Fibroblast of peridontal ligament (primary cell): ENCODE results near the gene CYREN.
"Not testable (repeated sequence)": the region's sequence is repeated elsewhere in the genome, so short reads cannot be mapped to it uniquely, and the experiment has no call there.

Experiments
- DNase-seq: peaks from one replicate; pipeline ENCODE4 v3.0.0-alpha.2; 2010; ENCODE audit errors: extremely low read depth

The CYREN gene

GRCh38 chr7:135177028-135177696, 6.7 kb upstream of the CYREN start:
- no peak for DNase-seq

GRCh38 chr7:135175931-135176330, 5.4 kb upstream of the CYREN start:
- no peak for DNase-seq

- no peak for DNase-seq
Observed at GRCh38 chr7:135174941-135175340, 4.4 kb upstream of the CYREN start.

- DNase-seq = not testable (repeated sequence)
Observed at GRCh38 chr7:135173916-135174315, 3.4 kb upstream of the CYREN start.

GRCh38 chr7:135171581-135172291, 1.2 kb upstream of the CYREN start:
- peak; percentile 15 for DNase-seq

GRCh38 chr7:135170998-135171481, 533 bp upstream of the CYREN start:
- DNase-seq = not testable (repeated sequence)

GRCh38 chr7:135169964-135170273, 588 bp downstream of the CYREN start:
- DNase-seq = peak; percentile 30

GRCh38 chr7:135169141-135169963, 1.2 kb downstream of the CYREN start:
- DNase-seq = peak; percentile 25

- DNase-seq = no peak
Observed at GRCh38 chr7:135168489-135169140, 1.9 kb downstream of the CYREN start.

GRCh38 chr7:135168001-135168400, 2.5 kb downstream of the CYREN start:
- no peak for DNase-seq

- no peak for DNase-seq
Observed at GRCh38 chr7:135167365-135167917, 3.1 kb downstream of the CYREN start.

GRCh38 chr7:135166338-135166990, 4.0 kb downstream of the CYREN start:
- no peak for DNase-seq

GRCh38 chr7:135165862-135166261, 4.6 kb downstream of the CYREN start:
- no peak for DNase-seq

GRCh38 chr7:135164357-135165061, 6.0 kb downstream of the CYREN start:
- DNase-seq = peak; percentile 18

GRCh38 chr7:135162382-135163001, 8.0 kb downstream of the CYREN start:
- no peak for DNase-seq

- DNase-seq = no peak
Observed at GRCh38 chr7:135161669-135162068, 8.8 kb downstream of the CYREN start.

GRCh38 chr7:135160858-135161653, 9.5 kb downstream of the CYREN start:
- no peak for DNase-seq

GRCh38 chr7:135160098-135160857, 10.2 kb downstream of the CYREN start:
- DNase-seq = peak; percentile 38
